Measurements from ENCODE around the gene FRMD5.
"Not testable (repeated sequence)": the region's sequence is repeated elsewhere in the genome, so short reads cannot be mapped to it uniquely, and the experiment has no call there.

The FRMD5 gene

DNA sequence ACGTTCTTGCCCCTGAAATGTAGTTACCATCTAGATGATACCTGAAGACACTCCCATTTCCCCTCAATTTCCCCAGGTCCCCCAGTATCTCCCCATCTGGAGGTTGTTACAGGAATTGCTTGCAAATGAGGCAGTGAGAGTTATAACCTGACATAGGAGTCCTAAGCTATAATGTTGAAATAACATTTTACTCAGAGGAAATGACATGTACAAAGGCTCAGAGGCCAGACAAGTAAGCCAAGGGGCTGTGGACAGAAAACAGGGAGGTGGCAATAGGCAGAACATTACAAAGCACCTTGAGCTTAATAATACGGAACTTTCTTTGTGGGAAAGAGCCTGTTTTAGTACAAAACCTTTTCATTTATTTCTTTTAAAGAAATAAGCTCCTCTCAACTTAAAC is 171.9 kb downstream of the FRMD5 start:
- TF ChIP-seq, protein P1, sequence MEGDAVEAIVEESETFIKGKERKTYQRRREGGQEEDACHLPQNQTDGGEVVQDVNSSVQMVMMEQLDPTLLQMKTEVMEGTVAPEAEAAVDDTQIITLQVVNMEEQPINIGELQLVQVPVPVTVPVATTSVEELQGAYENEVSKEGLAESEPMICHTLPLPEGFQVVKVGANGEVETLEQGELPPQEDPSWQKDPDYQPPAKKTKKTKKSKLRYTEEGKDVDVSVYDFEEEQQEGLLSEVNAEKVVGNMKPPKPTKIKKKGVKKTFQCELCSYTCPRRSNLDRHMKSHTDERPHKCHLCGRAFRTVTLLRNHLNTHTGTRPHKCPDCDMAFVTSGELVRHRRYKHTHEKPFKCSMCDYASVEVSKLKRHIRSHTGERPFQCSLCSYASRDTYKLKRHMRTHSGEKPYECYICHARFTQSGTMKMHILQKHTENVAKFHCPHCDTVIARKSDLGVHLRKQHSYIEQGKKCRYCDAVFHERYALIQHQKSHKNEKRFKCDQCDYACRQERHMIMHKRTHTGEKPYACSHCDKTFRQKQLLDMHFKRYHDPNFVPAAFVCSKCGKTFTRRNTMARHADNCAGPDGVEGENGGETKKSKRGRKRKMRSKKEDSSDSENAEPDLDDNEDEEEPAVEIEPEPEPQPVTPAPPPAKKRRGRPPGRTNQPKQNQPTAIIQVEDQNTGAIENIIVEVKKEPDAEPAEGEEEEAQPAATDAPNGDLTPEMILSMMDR (IDR thresholded peaks at IDR 0.05; ENCODE audit: low read depth, low read length, missing control alignments), result no peak
- H3K4me3 ChIP-seq (replicated peaks; ENCODE audit: low read depth, low read length), result no peak overlapping the region
- no peak for DNase-seq (ENCODE audit: extremely low read depth, low read depth)

GRCh38 chr15:44018151-44018550 is 176.9 kb downstream of the FRMD5 start:
- no peak overlapping the region for H3K4me3 ChIP-seq (replicated peaks; ENCODE audit: low read depth, low read length)
- TF ChIP-seq, protein P1 (IDR thresholded peaks at IDR 0.05; ENCODE audit: low read depth, low read length, missing control alignments), result no peak
- no peak for DNase-seq (ENCODE audit: extremely low read depth, low read depth)

GRCh38 chr15:44015545-44016305 is 179.3 kb downstream of the FRMD5 start:
- no peak overlapping the region for H3K4me3 ChIP-seq (replicated peaks; ENCODE audit: low read depth, low read length)
- TF ChIP-seq, protein P1 (IDR thresholded peaks at IDR 0.05; ENCODE audit: low read depth, low read length, missing control alignments), result no peak
- no peak for DNase-seq (ENCODE audit: extremely low read depth, low read depth)

DNA sequence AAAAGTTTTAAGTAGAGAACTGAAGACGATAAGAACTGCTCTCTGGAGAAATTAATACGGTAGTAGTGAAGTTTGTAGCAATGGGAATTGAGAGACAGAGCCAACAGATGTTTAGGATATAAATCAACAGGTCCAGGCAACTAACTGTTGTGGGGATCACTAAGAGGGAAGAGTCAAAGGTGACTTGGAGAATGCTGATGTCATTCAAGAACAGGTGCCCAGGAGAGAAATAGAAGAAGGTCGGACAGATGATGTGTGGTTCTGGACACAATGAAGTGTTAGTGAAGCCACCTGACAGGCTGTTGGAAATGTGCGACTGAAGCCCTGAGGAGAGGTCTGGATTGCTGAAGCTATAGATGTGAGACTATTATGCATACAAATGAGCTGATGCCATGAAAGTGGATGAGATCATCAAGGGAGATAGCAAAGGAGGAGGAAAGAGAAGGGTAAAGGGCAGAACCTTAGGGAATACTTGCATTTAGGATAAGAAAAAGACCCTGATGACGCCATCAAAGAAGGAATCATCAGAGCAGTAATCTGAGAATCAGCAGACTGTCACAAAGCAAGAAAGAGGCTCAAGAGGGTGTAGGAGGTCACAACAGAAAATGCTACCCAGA is 183.7 kb downstream of the FRMD5 start:
- H3K4me3 ChIP-seq (replicated peaks; ENCODE audit: low read depth, low read length), result no peak overlapping the region
- TF ChIP-seq, protein P1 (IDR thresholded peaks at IDR 0.05; ENCODE audit: low read depth, low read length, missing control alignments), result no peak
- DNase-seq (ENCODE audit: extremely low read depth, low read depth), result no peak

DNA sequence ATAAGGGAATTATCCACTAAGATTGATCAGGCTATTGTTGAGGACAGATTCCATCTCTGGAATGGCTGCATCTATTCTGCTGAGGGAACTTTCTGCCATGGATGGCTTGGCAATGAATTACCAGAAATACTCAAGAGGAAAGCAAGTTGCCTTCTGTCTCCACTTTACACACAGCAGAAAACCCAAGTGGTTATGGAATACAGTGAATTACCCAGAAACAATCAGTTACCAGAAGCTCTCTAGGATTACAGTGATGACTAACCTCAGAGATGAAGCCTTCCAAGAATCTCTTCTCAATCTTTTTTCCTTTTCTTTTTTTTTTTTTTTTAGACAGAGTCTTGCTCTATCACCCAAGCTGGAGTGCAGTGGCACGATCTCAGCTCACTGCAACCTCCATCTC is 185.0 kb downstream of the FRMD5 start:
- TF ChIP-seq, protein P1 (IDR thresholded peaks at IDR 0.05; ENCODE audit: low read depth, low read length, missing control alignments), result no peak
- H3K4me3 ChIP-seq (replicated peaks; ENCODE audit: low read depth, low read length), result no peak overlapping the region
- no peak for DNase-seq (ENCODE audit: extremely low read depth, low read depth)

DNA sequence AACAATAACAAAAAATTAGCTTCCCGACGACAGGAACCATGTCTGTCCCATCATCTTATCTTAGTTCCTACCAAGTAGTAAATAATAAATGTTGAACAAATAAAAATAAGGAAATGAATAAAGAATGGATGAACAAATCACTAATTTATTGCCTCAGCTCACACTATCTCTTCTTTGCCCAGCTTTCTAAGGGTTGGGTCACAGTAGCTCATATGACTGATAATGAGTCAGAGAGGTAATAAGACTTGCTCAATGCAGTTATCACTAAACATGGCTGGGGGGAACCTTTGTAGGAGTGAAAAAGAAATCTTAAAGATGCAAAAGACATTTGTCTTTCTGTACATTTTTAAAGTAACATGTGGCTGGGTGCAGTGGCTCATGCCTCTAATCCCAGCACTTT is 186.0 kb downstream of the FRMD5 start:
- DNase-seq (ENCODE audit: extremely low read depth, low read depth), result no peak
- H3K4me3 ChIP-seq (replicated peaks; ENCODE audit: low read depth, low read length), result no peak overlapping the region
- TF ChIP-seq, protein P1 (IDR thresholded peaks at IDR 0.05; ENCODE audit: low read depth, low read length, missing control alignments), result no peak

GRCh38 chr15:44000248-44000647 is 194.8 kb downstream of the FRMD5 start:
- H3K4me3 ChIP-seq (replicated peaks; ENCODE audit: low read depth, low read length), result not testable (repeated sequence)
- peak; percentile 22 for DNase-seq (ENCODE audit: extremely low read depth, low read depth)
